SK-N-SH treated with all-trans-retinoic acid at 6 μM for 48 hours (cell line): ENCODE results near the gene ZIK1.

ENCODE experiments used
- ATAC-seq: fragments of 200-7000 bp; cut with Tn5 transposase; 3 replicates; pipeline ENCODE4 v1.9.1; 2020; ENCODE audit warnings: mild to moderate bottlenecking, moderate library complexity
- ARNTL ChIP-seq: fragments of 450-650 bp; formaldehyde crosslinking; IDR thresholded peaks from 2 replicates; pipeline ENCODE4 v1.5.0; 2020; ENCODE audit warnings: low read depth, mild to moderate bottlenecking, moderate library complexity, borderline replicate concordance
- BACH2 ChIP-seq: fragments of 250-450 bp; sonication (Bioruptor Pico); IDR thresholded peaks from 2 replicates; pipeline ENCODE4 v1.9.0; 2021; ENCODE audit warnings: mild to moderate bottlenecking, borderline replicate concordance
- CSRNP3 ChIP-seq: fragments of 250-450 bp; sonication (Bioruptor Pico); IDR thresholded peaks from 2 replicates; pipeline ENCODE4 v1.5.1; 2021; ENCODE audit warnings: mild to moderate bottlenecking, moderate library complexity
- ESRRG ChIP-seq: fragments of 250-450 bp; sonication (Bioruptor Pico); IDR thresholded peaks from 2 replicates; pipeline ENCODE4 v1.6.1; 2021; ENCODE audit warnings: mild to moderate bottlenecking
- GLIS3 ChIP-seq: fragments of 250-450 bp; sonication (Bioruptor Pico); IDR thresholded peaks from 2 replicates; pipeline ENCODE4 v1.5.0; 2020; ENCODE audit warnings: mild to moderate bottlenecking, moderate library complexity
- ISL1 ChIP-seq: fragments of 250-450 bp; sonication (Bioruptor Pico); IDR thresholded peaks from 2 replicates; pipeline ENCODE4 v2.1.2; 2022; ENCODE audit warnings: mild to moderate bottlenecking, moderate library complexity
- OSR1 ChIP-seq: fragments of 250-450 bp; sonication (Bioruptor Pico); IDR thresholded peaks from 2 replicates; pipeline ENCODE4 v1.8.0; 2022; ENCODE audit warnings: moderate library complexity, mild to moderate bottlenecking, inconsistent platforms
- PATZ1 ChIP-seq: fragments of 250-450 bp; sonication (Bioruptor Pico); IDR thresholded peaks from 2 replicates; pipeline ENCODE4 v1.8.0; 2020; ENCODE audit warnings: mild to moderate bottlenecking, moderate library complexity, borderline replicate concordance
- POU6F1 ChIP-seq: fragments of 250-450 bp; sonication (Bioruptor Pico); IDR thresholded peaks from 2 replicates; pipeline ENCODE4 v1.8.0; 2021; ENCODE audit warnings: low read depth, mild to moderate bottlenecking, moderate library complexity, borderline replicate concordance
- SNAI2 ChIP-seq: fragments of 250-450 bp; sonication (Bioruptor Pico); IDR thresholded peaks from 2 replicates; pipeline ENCODE4 v1.5.0; 2020; ENCODE audit warnings: mild to moderate bottlenecking, moderate library complexity
- TCF4 ChIP-seq: fragments of 250-450 bp; sonication (Bioruptor Pico); IDR thresholded peaks from 2 replicates; pipeline ENCODE4 v1.8.0; 2021; ENCODE audit warnings: mild to moderate bottlenecking, moderate library complexity, borderline replicate concordance
- TOX ChIP-seq: fragments of 250-450 bp; sonication (Bioruptor Pico); IDR thresholded peaks from 2 replicates; pipeline ENCODE4 v1.8.0; 2021; ENCODE audit warnings: mild to moderate bottlenecking, moderate library complexity, borderline replicate concordance
- TSHZ2 ChIP-seq: fragments of 250-450 bp; sonication (Bioruptor Pico); IDR thresholded peaks from 2 replicates; pipeline ENCODE4 v1.5.0; 2020; ENCODE audit warnings: mild to moderate bottlenecking, moderate library complexity
- ZC3H10 ChIP-seq: fragments of 250-450 bp; sonication (Bioruptor Pico); IDR thresholded peaks from 2 replicates; pipeline ENCODE4 v1.5.1; 2021; ENCODE audit warnings: mild to moderate bottlenecking, moderate library complexity
- ZFP3 ChIP-seq: fragments of 250-450 bp; sonication (Bioruptor Pico); IDR thresholded peaks from 2 replicates; pipeline ENCODE4 v1.5.0; 2020; ENCODE audit warnings: mild to moderate bottlenecking, moderate library complexity
- ZFP30 ChIP-seq: fragments of 450-650 bp; formaldehyde crosslinking; IDR thresholded peaks from 2 replicates; pipeline ENCODE4 v1.5.0; 2022; ENCODE audit warnings: mild to moderate bottlenecking, moderate library complexity
- ZNF565 ChIP-seq: fragments of 450-650 bp; formaldehyde crosslinking; conservative IDR thresholded peaks from 2 replicates; pipeline ENCODE4 v1.5.0; 2020; ENCODE audit warnings: low read depth, mild to moderate bottlenecking, moderate library complexity
- ZNF8 ChIP-seq: fragments of 450-650 bp; formaldehyde crosslinking; IDR thresholded peaks from 2 replicates; pipeline ENCODE4 v1.5.0; 2020; ENCODE audit warnings: mild to moderate bottlenecking, moderate library complexity

Gene ZIK1

GRCh38 chr19:57560049-57560491 is 23.9 kb upstream of the ZIK1 start:
- no peak for ATAC-seq
- TF ChIP-seq CSRNP3 (CRISPR knock-in tag) = no peak
- no peak for TF ChIP-seq ISL1
- no peak for TF ChIP-seq TSHZ2
- TF ChIP-seq PATZ1 (CRISPR knock-in tag) = no peak
- TF ChIP-seq TOX (CRISPR knock-in tag) = no peak
- no peak for TF ChIP-seq ARNTL (CRISPR knock-in tag)
- no peak for TF ChIP-seq TCF4 (CRISPR knock-in tag)
- no peak for TF ChIP-seq ZC3H10 (CRISPR knock-in tag)
- no peak for TF ChIP-seq ESRRG (CRISPR knock-in tag)

- TF ChIP-seq SNAI2 (CRISPR knock-in tag) (no peak), BACH2 (CRISPR knock-in tag) (no peak), OSR1 (CRISPR knock-in tag) (no peak), POU6F1 (CRISPR knock-in tag) (no peak), ZC3H10 (CRISPR knock-in tag) (no peak), ESRRG (CRISPR knock-in tag) (no peak)
- ATAC-seq = no peak
These were observed 20.4 kb upstream of the ZIK1 start for GRCh38 chr19:57563547-57563946.

GRCh38 chr19:57566396-57567265 is 17.3 kb upstream of the ZIK1 start:
- no peak for ATAC-seq
- TF ChIP-seq ARNTL (CRISPR knock-in tag) (no peak), SNAI2 (CRISPR knock-in tag) (no peak), OSR1 (CRISPR knock-in tag) (no peak)

GRCh38 chr19:57570707-57571106 is 13.2 kb upstream of the ZIK1 start:
- no peak for TF ChIP-seq ZFP30 (CRISPR knock-in tag)
- no peak for TF ChIP-seq BACH2 (CRISPR knock-in tag)
- TF ChIP-seq GLIS3 (CRISPR knock-in tag) = no peak
- TF ChIP-seq ZNF8 = no peak
- TF ChIP-seq PATZ1 (CRISPR knock-in tag) = no peak
- TF ChIP-seq ZC3H10 (CRISPR knock-in tag) = no peak
- no peak for TF ChIP-seq ZFP3
- no peak for TF ChIP-seq ESRRG (CRISPR knock-in tag)
- TF ChIP-seq ZNF565 (CRISPR knock-in tag) = no peak
- TF ChIP-seq CSRNP3 (CRISPR knock-in tag) = no peak
- TF ChIP-seq ISL1 = no peak
- TF ChIP-seq OSR1 (CRISPR knock-in tag) = no peak
- no peak for TF ChIP-seq TSHZ2
- no peak for ATAC-seq
